Measurements from ENCODE around the gene GARIN3.
"Not testable (repeated sequence)": the region's sequence is repeated elsewhere in the genome, so short reads cannot be mapped to it uniquely, and the experiment has no call there.

Gene GARIN3

DNA sequence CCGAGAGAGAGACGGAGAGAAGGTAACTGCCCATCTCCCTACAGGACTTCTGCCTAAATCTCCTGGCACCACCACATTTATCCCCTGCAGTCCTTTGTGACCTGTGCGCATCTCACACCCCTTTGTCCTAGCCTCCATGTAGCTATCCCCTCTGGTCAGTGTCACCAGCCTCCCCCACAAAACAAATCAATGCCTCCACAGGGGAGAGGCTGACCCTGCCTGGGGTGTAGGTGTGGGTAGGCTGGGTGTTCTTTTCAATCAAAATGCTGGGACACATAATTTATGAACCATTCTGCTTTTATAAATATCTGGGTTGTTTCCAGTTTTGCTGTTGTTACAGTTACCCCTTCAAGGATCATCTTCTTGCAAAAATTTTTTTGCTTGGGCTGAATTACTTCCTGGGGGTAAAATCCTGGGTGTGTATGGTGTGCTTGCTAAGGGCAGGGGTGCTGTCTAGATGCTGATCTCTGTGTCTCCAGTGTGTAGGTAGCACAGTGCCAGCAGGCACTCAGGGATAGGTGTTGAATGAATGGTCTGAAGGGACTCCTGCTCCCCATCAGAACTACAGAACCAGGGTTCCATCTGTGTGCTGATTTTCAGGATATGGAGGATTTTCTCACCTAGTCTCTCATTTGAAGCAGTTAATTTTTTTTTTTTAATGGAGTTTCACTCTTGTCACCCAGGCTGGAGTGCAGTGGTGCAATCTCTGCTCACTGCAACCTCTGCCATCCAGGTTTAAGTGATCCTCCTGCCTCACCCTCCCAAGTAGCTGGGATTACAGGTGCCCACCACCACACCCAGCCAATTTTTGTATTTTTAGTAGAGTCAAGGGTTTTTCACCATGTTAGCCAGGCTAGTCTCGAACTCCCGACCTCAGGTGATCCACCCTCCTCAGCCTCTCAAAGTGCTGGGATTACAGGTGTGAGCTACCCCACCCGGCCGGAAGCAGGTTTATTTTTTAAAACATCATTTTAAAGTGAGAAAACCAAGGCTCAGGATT is at the start of gene GARIN3:
TSS of gene GARIN3 (minus strand) at position 51 of the 1,000 bp plus-strand sequence. CDS start 96 bp downstream, outside the sequence.
- no peak for FAIRE-seq

DNA sequence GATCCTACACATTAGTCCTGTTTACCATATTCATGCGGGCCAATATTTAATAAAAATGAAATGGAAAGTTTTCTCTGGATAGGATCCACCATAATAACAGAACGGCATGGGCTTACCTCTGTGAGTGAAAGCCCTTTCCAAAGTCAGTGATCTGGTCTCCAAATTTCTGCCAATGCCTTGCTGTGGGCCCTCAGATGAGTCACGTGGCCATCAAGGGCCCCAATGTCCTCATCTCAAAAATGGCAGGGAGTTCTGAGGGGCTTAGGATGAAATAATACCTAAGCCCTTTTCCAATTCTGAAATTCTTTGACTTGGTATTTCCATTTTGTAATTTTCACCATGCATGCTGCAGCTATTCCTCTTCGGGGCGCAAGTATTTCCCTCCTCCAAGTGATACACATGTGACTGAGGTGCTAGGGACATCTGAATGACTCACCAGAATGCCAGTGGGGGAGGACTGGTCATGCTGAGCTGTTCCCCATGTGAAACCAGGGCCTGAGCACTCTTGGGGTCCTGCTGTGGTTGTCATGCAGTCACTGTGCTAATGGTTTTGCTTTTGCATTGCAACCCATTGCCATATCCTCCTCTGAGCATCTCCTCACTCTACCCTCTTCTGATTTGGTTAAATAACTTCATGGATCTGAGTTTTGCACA is 49.6 kb upstream of the GARIN3 start:
- FAIRE-seq, result no peak

GRCh38 chr5:157214861-157215513 is 48.9 kb upstream of the GARIN3 start:
- no peak for FAIRE-seq

GRCh38 chr5:157214415-157214814 is 48.4 kb upstream of the GARIN3 start:
- no peak for FAIRE-seq

DNA sequence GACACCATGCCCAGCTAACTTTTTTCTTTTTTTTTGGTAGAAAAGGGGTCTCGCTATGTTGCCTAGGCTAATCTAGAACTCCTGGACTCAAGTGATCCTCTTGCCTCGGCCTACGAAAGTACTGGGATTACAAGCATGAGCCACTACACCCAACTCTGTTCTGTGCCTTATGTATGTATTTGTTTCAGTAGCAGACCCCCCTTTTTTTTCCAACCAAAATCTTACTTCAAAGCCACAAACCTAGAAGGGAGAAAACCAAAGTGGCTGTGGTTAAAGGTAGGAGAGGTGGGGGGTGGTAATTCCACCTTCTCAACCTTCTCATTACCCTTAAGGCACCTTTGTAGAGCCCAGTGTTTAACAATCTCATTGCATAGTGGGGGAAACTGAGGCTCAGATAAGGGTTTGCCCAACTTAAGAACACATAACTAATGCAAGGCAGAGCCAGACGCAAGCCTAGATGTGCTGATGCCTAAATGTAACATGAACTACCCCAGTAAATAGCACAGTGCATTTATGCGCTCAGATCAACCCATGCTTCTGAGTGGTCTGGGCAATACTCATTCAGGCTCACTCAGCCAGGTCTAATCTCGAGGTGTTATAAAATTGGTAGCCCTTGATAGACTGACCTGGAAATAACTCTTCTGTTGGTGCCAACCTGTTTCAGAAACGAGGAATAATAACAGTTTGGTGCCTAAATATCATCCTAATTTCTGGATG is 47.6 kb upstream of the GARIN3 start:
- no peak for FAIRE-seq

DNA sequence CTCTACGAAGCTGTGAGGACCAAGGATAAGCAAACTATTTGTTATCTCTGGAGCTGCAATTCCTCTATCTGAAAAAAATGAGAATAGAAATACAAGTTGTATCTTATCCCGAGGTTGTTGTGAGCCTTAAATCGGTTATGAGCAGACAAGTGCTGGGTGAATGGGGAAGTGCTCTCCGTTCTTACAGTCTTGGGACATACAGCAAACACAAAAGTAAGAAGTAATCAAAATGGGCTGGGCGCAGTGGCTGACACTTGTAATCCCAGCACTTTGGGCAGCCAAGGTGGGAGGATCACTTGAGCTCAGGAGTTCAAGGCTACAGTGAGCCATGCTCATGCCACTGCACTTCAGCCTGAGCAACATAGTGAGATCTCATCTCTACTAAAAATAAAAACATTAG is 46.2 kb upstream of the GARIN3 start:
- no peak for FAIRE-seq

- not testable (repeated sequence) for FAIRE-seq
Observed at GRCh38 chr5:157210652-157211051, 44.6 kb upstream of the GARIN3 start.

DNA sequence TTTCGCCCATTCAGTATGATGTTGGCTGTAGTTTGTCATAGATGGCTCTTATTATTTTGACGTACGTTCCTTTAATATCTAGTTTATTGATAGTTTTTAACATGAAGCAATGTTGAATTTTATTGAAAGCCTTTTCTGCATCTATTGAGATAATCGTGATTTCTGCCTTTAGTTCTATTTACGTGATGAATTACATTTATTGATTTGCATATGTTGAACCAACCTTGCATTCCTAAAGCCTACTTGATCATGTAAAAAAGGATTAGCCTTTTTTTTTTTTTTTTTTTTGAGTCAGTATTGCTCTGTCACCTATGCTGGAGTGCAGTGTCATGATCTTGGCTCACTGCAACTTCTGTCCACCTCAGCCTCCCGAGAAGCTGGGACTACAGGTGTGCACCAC is 39.6 kb upstream of the GARIN3 start:
- no peak for FAIRE-seq

DNA sequence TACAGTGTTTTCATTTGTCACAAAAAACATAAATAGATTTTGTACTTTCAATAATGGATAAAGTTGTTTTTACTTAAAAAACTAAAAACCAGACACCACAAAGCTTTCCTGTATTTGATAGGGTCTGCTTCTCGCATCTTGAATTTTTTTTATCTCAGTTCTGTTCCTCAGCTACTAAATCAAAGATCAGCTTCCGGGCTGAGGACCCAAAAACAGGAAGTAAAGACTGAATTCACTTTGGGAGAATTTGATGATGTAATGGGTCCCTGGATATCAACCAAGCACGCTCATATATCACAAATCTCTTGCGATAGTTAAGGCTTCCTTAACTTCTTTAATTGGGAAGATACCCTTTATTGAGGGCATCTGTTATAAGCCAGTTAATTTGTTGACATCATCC is 38.7 kb upstream of the GARIN3 start:
- no peak for FAIRE-seq

DNA sequence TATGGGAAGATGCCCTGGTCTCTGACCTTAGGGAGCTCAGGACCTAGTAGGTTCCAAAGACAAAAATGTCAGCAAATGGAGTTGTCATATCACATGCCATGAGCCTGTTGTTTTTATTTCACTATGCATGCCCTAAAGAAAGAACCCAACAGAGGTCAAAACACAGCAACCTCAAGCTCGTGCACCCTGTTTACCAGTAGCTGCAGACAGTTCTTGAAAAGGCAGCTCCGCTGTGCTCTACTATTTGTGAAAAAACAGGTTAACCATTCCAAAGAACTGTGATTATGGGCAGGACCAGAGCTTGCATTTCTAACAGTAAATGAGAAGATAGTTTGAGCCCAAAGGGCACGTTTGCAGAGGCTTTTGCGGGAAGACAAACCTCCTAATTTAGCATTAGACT is 37.4 kb upstream of the GARIN3 start:
- no peak for FAIRE-seq

DNA sequence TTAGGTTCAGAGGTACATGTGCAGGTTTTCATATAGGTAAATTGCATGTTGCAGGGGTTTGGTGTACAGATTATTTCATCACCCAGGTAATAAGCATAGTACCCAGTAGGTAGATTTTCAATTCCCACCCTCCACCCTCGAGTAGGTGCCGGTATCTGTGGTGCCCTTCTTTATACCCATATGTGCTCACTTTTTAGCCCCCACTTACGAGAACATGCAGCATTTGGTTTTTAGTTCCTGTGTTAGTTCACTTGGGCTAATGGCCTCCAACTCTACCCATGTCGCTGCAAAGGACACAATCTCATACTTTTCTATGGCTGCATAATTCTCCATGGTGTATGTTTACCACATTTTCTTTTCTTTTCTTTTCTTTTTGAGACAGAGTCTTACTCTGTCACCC is 35.8 kb upstream of the GARIN3 start:
- FAIRE-seq, result no peak

GRCh38 chr5:157198277-157198986 is 32.4 kb upstream of the GARIN3 start:
- no peak for FAIRE-seq

DNA sequence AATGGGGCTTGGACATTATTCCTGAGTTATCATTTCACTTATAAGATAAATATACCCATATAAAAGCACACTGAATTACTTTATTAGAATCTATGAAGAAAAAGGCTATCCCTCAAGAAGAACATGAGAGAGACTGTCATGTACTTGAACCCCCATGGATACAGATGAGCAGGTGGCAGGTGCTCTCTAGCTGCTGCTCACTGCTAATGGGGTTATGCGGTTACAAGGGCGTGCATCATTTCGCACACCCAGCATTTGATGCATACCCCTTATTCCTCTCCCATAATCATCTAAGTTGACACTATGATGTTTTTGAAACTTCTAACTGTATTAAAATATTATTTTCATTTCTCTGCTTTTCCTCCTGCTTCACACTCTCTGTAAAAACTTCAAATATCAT is 31.0 kb upstream of the GARIN3 start:
- FAIRE-seq, result no peak

DNA sequence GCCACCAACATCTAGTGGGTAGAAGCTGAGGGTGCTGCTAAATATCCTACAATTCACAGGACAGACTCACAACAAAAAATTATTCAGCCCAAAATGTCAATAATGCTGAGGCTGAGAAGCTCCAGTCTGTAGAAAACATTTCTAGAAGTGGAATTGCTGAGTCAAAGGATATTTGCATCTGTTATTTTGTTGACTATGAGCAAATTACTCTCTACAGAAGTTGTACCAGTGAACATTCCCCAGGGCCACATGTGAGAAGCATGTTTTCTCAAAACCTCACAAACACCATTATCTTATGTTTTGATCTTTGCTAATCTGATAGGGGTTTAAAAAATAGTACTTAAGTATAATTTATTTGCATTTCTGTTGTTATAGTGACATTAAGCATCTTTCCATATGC is 30.0 kb upstream of the GARIN3 start:
- no peak for FAIRE-seq

- no peak for FAIRE-seq
Observed at GRCh38 chr5:157193699-157194424, 27.8 kb upstream of the GARIN3 start.

GRCh38 chr5:157189223-157189622 is 23.2 kb upstream of the GARIN3 start:
- FAIRE-seq, result no peak

GRCh38 chr5:157188270-157188669 is 22.2 kb upstream of the GARIN3 start:
- FAIRE-seq, result no peak

GRCh38 chr5:157187046-157187754 is 21.1 kb upstream of the GARIN3 start:
- no peak for FAIRE-seq

GRCh38 chr5:157186309-157187045 is 20.4 kb upstream of the GARIN3 start:
- FAIRE-seq, result no peak

DNA sequence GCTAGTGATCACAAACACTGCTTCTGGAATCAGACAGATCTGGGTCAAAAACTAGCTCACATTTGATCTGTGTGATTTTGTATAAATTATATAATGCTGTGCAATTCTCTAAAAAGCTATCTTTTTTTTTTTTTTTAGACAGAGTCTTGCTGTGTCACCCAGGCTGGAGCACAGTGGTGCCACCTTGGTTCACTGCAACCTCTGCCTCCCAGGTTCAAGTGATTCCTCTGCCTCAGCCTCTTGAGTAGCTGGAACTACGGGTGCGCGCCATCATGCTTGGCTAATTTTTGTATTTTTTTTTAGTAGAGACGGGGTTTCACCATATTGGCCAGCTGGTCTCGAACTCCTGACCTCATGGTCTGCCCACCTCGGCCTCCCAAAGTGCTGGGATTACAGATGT is 19.1 kb upstream of the GARIN3 start:
- not testable (repeated sequence) for FAIRE-seq

Data from endometrium (tissue), 2 donors.